Gastroesophageal sphincter (tissue), 3 donors: ENCODE measurements around the gene HIP1R.

Source experiments
- EP300 ChIP-seq: sonication (generic); formaldehyde crosslinking; IDR thresholded peaks from one replicate; pipeline ENCODE4 v1.6.1; 2017; ENCODE audit warnings: antibody characterized with exemption, mild to moderate bottlenecking
- TF ChIP-seq, protein P1 (sequence below), 4 experiments: fragments of 200-600 bp in 2 of 4; fragments of 450-650 bp in 2 of 4; sonication (generic) in 1 of 4; IDR thresholded peaks; one replicate each; pipeline ENCODE4 v1.5.1; 2017 to 2019; ENCODE audit warnings: antibody characterized with exemption in 4 of 4, mild to moderate bottlenecking in 2 of 4, moderate library complexity in 2 of 4

- TF ChIP-seq, protein P1, sequence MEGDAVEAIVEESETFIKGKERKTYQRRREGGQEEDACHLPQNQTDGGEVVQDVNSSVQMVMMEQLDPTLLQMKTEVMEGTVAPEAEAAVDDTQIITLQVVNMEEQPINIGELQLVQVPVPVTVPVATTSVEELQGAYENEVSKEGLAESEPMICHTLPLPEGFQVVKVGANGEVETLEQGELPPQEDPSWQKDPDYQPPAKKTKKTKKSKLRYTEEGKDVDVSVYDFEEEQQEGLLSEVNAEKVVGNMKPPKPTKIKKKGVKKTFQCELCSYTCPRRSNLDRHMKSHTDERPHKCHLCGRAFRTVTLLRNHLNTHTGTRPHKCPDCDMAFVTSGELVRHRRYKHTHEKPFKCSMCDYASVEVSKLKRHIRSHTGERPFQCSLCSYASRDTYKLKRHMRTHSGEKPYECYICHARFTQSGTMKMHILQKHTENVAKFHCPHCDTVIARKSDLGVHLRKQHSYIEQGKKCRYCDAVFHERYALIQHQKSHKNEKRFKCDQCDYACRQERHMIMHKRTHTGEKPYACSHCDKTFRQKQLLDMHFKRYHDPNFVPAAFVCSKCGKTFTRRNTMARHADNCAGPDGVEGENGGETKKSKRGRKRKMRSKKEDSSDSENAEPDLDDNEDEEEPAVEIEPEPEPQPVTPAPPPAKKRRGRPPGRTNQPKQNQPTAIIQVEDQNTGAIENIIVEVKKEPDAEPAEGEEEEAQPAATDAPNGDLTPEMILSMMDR (IDR thresholded peaks at IDR 0.05): no peak
- no peak for TF ChIP-seq EP300
Measured at GRCh38 chr12:122866950-122867607, 31.8 kb downstream of the HIP1R start.
